ENCODE results near the gene APBA1.

APBA1 gene

GRCh38 chr9:69671879-69672595, at the start of gene APBA1:
Gene APBA1 (minus strand): TSS chr9:69672371.
- peak; percentile 43 for DNase-seq

- DNase-seq: no peak
Measured at GRCh38 chr9:69719983-69720382, 47.8 kb upstream of the APBA1 start.

- DNase-seq: no peak
Measured at GRCh38 chr9:69719367-69719766, 47.2 kb upstream of the APBA1 start.

DNA sequence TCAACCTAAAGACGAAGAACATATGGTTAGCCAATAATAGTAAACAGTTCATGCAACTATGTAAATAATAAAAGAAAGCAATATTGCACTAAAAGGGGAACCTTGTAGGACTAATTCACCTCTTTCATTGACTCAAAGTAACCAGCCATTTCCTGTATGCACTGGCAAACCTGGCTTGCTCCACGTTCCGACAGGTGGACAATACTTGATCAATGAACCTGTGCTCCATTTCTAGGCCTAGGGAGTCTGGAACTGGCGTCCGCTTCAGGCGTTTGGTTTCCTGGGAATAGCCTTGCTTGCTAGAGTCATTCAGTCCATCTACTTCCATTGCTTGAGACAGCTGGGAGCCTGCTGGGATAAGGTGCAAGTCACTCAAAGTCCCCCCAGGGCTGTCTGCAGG, 46.0 kb upstream of the APBA1 start:
- no peak for DNase-seq

- DNase-seq: no peak
Measured at GRCh38 chr9:69715825-69716224, 43.7 kb upstream of the APBA1 start.

- DNase-seq: no peak
Measured at GRCh38 chr9:69715096-69715495, 42.9 kb upstream of the APBA1 start.

DNA sequence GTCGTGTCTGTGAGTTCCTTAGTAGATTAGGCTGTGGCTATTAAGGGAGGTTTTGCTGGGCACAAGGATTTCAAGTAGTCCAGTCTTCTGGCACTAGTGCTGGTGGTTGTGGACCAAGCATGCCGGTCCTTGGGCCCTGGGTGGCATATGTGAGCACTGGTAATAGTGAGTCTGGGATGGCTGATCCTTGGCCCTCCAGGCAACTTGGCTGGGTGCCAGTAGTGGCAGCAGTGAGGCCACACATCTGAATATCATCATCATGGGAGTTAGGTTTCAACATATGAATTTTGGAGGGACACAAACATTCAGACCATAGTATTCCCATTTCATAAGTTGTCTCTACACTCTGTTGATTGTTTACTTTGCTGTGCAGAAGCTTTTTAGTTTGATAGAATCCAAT, 25.3 kb upstream of the APBA1 start:
- no peak for DNase-seq

- DNase-seq: no peak
Measured at GRCh38 chr9:69696802-69697201, 24.6 kb upstream of the APBA1 start.

DNA sequence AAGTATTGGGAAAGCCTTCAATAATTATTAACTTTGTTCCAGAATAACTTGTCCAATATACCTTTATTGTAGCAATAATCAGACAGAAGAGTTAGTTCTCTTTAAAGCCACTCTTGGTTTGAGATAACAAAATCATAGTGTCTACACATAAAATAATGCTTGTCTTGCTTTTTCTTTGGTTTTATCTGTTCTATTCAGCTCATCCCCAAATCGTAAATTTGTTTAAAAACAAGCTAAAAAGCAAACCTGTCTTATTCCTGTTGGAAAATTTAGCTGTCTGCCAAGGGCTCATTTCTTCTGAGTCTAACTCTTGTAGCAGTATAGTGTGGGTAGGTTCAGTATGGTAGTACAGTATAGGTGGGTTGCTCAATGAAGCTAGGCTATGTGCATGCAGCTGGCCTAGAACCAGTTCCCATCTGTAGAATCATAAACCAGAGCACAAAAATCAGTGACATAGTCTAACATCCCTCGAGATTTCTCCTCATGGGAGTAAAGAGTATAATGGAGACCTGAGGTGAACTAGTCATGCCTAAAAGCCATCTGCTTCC, 17.9 kb upstream of the APBA1 start:
- DNase-seq: no peak

- DNase-seq: no peak
Measured at GRCh38 chr9:69683927-69684326, 11.8 kb upstream of the APBA1 start.

DNA sequence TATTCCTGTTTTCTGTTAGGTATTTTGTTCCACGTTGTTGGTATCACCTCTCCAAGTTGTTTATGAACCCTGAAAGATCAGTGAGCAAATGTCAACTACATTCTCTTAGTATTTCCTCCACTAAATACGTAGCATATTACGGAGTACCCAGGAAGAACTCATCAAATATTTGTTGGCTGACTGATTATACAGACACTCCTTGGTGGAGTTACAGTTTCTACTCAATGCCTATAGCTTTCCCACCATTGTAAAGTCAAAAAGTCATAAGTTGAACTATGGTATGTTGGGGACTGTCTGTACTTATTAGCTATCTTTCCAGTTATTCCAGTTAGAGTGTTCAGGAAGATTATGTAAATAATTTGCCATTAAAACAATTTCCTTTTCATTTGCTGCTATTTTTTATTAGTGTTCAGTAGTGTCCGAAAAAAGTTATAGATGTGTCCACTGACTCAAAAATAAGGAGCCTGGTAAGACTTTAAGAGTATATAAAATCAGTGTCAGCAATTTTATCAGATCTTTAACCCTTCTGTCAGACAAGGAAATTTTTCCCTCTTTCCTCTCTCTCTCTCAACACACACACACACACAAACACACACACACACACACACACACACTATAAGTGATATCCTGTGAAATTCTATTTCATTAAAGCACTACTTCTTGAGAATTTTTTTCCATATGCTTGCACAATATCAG, 6.8 kb upstream of the APBA1 start:
- DNase-seq: no peak

DNA sequence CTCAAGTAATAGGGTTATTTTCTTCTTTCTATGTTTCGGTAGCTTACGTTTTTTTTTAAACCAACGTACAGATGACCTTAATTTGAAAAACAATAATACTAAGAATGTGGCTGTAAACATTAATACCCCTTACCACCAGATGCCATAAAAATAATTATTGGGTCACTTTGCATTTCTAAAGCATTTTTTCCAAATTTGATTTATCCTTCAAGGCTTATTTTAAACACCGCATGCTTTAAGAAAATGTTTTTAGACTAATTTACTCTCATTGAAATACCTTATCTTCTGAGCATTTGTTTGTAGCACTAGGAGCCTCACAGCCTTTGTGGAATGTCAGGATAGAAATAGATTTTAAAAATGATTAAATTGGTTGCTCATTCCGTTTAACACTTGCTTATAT, 5.8 kb upstream of the APBA1 start:
- DNase-seq: no peak

DNA sequence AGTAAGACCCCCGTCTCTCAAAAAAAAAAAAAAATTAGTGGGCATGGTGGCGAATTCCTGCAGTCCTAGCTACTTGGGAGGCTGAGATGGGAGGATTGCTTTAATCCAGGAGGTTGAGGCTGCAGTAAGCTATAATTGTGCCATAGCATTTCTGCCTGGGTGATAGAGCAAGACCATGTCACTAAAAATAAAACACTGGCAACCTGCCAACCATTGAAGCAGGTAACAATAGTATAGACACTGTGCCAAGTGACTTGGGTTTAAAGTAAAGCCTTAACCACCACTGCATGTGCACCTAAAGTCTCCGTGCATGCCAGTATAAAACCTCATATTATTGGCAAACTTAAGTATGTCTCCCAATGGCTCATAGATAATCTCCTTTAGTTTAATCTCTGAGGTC, 3.4 kb upstream of the APBA1 start:
- DNase-seq: no peak

DNA sequence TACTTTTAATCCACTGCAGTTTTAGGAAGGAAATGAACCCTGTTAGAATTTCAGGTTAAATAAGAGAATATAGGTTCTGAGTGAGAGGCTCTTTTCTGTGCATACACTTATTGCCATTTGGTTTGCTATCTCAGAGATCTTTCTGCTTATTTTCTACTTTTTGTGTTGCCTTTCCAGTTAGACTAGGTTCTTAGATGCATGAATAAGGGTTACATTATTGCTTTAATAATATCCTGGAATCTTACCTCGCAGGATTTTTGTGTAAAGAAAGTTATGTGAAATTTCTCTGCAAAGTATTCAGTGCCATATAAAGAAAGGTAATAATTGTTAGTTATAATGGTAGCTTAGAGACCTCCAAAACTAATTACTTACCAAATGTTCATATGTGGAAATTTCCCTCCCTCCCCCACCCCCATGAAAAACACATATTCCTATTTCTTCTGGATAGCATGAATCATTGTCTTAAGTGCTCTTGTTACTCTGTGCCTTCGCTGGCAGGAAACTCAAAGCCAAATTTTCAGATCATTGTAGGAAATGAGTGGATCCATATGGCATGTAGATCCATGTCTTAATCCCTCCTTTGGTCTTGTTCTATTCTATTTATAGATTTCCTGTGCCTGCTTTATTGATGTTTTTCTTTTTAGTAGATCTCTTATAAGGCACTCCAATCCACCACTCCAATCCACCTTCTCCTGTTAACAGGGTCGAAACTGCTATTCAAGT, 2.7 kb upstream of the APBA1 start:
- DNase-seq: no peak

GRCh38 chr9:69674112-69674685, 2.0 kb upstream of the APBA1 start:
- no peak for DNase-seq

DNA sequence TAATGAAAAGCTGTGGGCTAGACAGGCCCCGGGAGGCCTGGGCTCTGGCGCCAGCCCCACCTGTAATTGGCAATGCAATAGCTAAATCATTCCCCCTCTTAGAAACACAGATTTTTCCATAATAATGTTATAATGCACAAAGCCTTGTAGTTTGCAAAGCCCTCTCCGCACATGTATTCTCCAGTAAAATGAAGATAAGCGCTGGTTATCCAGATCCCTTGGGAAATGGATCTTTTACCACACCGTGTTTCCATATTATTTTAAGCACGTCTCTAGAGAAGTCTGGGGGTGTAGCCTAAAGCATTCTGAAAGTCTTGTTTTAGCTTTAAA, 1.1 kb upstream of the APBA1 start:
- DNase-seq: no peak

DNA sequence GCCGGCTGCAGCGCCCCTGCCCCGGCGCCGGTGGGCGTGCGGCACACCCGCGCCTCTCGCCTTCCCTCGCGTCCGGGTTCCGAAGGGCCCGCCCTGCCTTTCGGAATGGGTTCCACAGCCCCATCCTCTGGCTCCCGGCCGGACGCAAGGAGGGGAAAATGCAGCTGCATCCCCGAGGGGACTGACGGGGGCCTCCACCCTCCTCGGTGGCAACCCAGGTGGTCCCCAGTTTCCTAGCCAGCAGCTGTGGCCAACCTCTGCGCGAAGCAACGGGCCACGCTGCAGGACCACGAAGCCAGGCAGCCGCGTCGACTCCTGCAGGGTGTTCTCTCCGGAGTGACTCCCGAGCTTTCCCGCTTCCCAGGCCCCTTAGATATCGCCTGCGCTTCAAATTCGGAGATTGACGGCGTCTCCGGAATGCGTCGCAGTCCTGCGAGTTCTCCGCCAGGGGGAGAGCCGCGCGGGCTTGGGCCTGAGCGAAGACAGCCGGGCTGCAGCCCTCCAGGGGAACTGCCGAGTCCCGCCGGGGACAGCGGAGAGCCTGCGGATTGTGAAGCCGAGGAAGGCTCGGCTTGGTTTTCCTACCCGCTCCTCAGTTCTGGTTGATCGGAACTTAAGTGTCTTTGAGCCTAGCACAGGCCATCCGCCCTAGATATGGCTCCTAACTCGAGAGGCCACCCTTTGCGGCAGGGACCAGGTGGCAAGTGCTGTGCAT, 582 bp upstream of the APBA1 start:
- DNase-seq: peak; percentile 59

DNA sequence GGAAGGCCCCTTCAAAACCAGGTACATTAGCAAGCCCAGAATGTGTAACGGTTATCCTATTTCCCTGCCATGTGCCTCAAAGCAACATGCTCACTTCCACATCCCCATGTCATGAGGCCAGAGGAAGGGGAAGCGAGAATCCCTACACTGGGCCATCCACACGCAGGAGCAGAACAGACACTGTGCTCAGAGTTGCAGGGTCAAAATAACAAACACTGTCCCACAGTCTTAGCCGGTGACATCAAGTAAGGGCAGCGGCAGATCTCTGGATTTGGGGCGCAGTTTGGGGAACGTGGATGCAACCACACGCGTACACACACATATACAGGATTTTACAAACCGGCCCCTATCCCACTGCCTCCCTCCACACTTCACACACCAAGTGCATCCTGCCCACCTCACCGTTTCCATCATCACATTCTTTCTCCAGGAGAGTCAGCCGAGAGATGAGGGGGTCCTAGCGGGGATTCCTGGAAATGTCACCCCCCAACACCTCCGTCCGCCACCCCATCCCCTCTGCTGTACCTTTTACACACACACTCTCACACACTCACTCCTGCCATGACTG, 776 bp downstream of the APBA1 start:
- DNase-seq: no peak

GRCh38 chr9:69667306-69667705, 4.9 kb downstream of the APBA1 start:
- no peak for DNase-seq

DNA sequence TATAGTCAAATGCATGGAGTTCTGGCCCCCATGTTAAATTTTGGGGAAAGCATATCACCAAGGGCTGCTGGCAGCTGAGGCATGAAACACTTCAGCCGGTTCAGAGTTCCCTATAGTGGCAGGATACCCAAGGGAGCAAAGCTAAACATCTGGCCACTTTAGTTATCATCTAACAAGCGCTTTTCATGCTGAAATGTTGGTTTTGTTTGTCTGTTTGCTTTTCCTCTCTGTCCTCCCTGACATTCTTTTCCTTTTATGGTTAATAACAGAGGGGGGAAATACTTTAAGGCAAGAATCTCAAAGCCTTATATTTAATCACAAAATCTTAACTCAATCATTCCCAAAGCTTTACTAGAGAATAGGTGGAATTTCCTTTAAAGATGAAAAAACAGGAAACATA, 11.9 kb downstream of the APBA1 start:
- DNase-seq: no peak

- DNase-seq: no peak
Measured at GRCh38 chr9:69658987-69659675, 13.0 kb downstream of the APBA1 start.

DNA sequence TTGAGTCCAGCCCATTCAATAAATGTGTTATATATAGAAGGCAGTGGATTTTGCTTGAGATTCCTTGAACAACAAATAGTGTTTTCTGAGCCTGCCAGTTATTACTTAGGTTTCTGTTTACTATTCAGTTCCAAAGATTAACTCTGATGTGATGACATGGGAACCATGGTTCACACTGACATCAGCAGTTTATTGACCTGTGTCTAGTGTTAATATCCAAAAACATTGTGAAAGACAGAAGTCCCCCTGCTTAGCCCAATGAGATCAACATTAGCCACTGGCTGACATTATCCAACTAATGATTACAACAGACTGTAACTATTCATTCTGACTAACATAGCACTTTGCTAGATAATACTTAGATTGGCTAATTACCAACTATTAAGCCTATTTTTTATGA, 14.9 kb downstream of the APBA1 start:
- no peak for DNase-seq

All from activated T-cell treated with anti-CD3 and anti-CD28 coated beads for 4 hours (primary cell).